Fibroblast of villous mesenchyme (primary cell): Measurements from ENCODE around the gene ARIH2. TPM values are rescaled to one million over a fixed set of nuclear protein-coding genes. Genes with fewer than 3 reads are reported as not detected.

Source experiments
- DNase-seq: peaks from one replicate; pipeline ENCODE4 v3.0.0-alpha.2; 2010; ENCODE audit warnings: low read depth
- H3K4me3 ChIP-seq: 2 replicates; pipeline ENCODE4 v1.5.1; 2011; ENCODE audit warnings: low read depth, mild to moderate bottlenecking, low read length
- CTCF ChIP-seq: IDR thresholded peaks from 2 replicates; pipeline ENCODE4 v1.5.1; 2012; ENCODE audit warnings: low read depth, mild to moderate bottlenecking, low read length; ENCODE audit not compliant: insufficient read depth
- total RNA-seq: library from RNA; depleted of rRNA; stranded (reverse); fragments of >200 nt; gene quantifications from 2 replicates; pipeline ENCODE4 v1.2.3, GENCODE V29; 2012

ARIH2 gene
- total RNA-seq, 1 donor, result 87.2 TPM

- DNase-seq, result no peak
- peak overlapping the region; percentile 73 for H3K4me3 ChIP-seq
- TF ChIP-seq CTCF, result no peak
Observed at GRCh38 chr3:49028298-49028672, 109.6 kb downstream of the ARIH2 start.

DNA sequence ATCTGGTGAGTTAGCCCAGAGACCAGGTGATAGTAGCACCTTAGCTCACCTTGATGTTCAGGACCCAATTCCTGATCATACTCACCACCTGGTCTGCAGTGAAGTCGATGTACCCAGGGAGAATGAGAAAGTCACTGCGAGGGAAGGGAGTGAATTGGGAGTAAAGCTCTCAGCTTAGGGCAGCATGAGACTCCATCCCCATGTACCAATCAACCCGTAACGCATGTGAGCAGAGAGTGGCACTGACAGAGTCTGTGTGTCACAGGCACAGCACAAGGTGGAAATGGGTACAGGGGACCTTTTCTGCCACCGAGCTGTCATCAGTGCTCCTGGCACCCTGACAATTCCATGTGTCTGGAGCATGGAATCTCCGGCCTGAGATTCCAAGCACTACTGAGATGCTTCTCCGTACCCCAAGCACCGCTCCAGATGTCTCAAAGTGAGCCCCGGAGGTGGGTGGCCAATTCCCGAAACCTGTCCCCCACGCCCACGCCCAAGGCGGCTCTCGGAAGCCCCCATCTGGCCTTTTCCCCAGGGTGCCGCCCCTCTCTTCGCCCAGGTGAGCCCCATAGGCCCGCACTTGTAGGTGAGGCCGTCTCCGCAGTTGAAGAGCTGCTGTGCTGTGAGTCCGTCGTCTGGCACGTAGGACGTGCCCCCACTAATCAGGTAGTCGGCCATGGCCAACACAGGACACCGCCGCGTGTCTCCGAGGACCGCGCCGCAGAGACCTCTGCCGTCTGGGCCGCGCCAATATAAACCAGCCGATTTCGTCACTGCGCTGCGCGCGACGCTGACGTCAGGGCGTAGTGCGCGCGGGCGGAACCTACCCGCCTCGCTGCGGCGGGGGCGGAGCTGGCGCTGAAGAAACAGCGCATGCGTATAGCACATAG, 110.3 kb downstream of the ARIH2 start, which contains the start of gene IMPDH2:
TSS of gene IMPDH2 (minus strand) at position 726 of the 890 bp plus-strand sequence. CDS start at position 678, 48 bp downstream.
- DNase-seq, result peak; percentile 93
- H3K4me3 ChIP-seq, result peak within 1 kb of the TSS; percentile 73
- TF ChIP-seq CTCF, result no peak

DNA sequence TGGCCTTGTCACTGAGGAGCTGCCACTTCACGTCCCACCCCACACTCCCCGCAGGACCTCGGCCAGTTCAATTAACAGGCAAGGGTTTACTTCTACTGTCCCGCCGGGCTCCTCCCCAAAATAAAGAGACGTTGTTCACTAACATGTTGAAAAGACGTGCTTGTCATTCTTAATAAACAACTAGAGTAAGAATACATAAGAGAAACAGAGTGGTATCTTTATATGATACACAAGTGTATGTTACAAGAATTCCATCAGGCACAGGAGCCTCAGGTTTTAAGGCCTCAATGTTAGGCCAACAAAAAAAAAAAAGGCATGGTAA, 110.9 kb downstream of the ARIH2 start:
- no peak for TF ChIP-seq CTCF
- DNase-seq, result no peak
- peak overlapping the region; percentile 73 for H3K4me3 ChIP-seq

- TF ChIP-seq CTCF, result no peak
- DNase-seq, result no peak
- no peak overlapping the region for H3K4me3 ChIP-seq
Observed at GRCh38 chr3:49030321-49030720, 111.7 kb downstream of the ARIH2 start.

DNA sequence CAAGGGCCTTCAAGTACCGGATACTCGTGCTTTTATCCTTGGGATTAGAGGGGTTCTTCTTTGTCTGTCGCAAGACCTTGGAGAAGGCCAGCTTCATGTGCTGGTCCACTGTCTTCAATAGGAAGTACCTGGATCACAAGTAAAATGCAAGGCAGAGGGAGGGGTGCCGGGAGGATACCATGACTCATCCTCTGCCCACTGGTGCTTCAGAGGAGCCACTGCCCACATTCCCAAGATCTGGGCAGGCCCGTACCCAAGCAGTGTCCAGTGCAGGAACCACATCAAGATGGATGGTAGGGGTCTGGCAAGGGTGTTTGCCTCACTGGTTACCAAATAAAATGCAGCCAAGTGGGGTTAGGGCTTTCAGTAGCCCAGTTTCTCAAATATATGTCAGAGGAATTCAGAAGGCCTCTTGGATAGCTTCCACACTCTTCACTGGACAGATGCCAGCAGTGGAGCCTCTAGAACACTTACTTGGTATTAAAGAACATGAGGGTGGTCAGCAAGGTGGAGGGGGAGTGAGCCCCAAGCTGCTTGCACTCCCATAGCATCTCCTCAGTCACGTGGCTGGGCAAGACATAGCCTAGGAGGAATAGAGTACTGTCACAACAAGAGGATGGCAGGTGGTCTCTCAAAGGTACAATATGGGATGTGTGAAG, 114.1 kb downstream of the ARIH2 start:
- peak; percentile 10 for DNase-seq
- no peak overlapping the region for H3K4me3 ChIP-seq
- TF ChIP-seq CTCF, result no peak

DNA sequence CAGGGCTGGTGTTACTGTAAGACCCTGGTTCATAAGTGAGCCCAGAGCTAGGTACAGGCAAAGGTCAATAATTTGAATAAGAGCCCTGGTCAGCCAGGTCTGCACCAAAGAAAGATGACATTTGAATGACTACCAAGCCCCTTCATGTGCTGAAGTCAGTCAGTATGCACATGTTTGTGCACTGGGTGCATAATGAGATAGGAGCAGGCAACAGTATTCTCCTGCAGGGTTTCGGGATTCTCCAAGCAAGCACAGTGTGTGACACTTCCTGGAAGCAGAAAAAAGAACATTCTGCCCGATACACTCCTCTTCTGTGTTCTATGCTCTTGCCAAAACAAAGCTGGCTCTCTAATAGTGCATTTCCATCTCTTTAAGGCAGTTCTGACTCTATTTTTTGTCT, 116.0 kb downstream of the ARIH2 start:
- no peak for TF ChIP-seq CTCF
- no peak for DNase-seq
- no peak overlapping the region for H3K4me3 ChIP-seq
